Measurements from ENCODE around the gene AMH.

Gene AMH

GRCh38 chr19:2224754-2225349 lies 24.3 kb upstream of the AMH start:
- CTCF ChIA-PET, result interaction anchor here (0.8 to 1.2 kb wide), 3 partner anchors 11 to 69 kb away, joined by 3 read pairs; no protein-coding TSS in a partner anchor
- POLR2A ChIA-PET, result no interaction called here
- H3K4me3 ChIP-seq (ENCODE audit: low read depth, low read length), result no peak overlapping the region
- DNase-seq (ENCODE audit: low read depth, low spot score), result no peak
- no peak for TF ChIP-seq CTCF (IDR thresholded peaks at IDR 0.05; ENCODE audit: insufficient read depth, low read length, missing control alignments)

- ChIA-PET POLR2A (interaction anchor here (1.1 kb wide), 1 partner anchor 9 kb away, joined by 3 read pairs; no protein-coding TSS in a partner anchor), CTCF (interaction anchor here (1.0 to 1.3 kb wide), 3 partner anchors 12 to 70 kb away, joined by 3 to 4 read pairs (median 3); no protein-coding TSS in a partner anchor)
- H3K4me3 ChIP-seq (ENCODE audit: low read depth, low read length), result no peak overlapping the region
- DNase-seq (ENCODE audit: low read depth, low spot score), result no peak
- no peak for TF ChIP-seq CTCF (IDR thresholded peaks at IDR 0.05; ENCODE audit: insufficient read depth, low read length, missing control alignments)
Measured at GRCh38 chr19:2225415-2226050, 23.6 kb upstream of the AMH start.

- CTCF ChIA-PET, result interaction anchor here (1.3 kb wide), 1 partner anchor 70 kb away, joined by 4 read pairs; no protein-coding TSS in a partner anchor
- H3K4me3 ChIP-seq (ENCODE audit: low read depth, low read length), result no peak overlapping the region
- no peak for TF ChIP-seq CTCF (IDR thresholded peaks at IDR 0.05; ENCODE audit: insufficient read depth, low read length, missing control alignments)
- POLR2A ChIA-PET, result interaction anchor here (1.1 kb wide), 1 partner anchor 10 kb away, joined by 3 read pairs; no protein-coding TSS in a partner anchor
- DNase-seq (ENCODE audit: low read depth, low spot score), result no peak
Measured at GRCh38 chr19:2226051-2226839, 22.9 kb upstream of the AMH start.

GRCh38 chr19:2226840-2227360 lies 22.2 kb upstream of the AMH start:
- DNase-seq (ENCODE audit: low read depth, low spot score), result no peak
- no peak for TF ChIP-seq CTCF (IDR thresholded peaks at IDR 0.05; ENCODE audit: insufficient read depth, low read length, missing control alignments)
- POLR2A ChIA-PET, result interaction anchor here (1.1 kb wide), 1 partner anchor 11 kb away, joined by 3 read pairs; no protein-coding TSS in a partner anchor
- CTCF ChIA-PET, result interaction anchor here (1.3 kb wide), 1 partner anchor 71 kb away, joined by 4 read pairs; no protein-coding TSS in a partner anchor
- no peak overlapping the region for H3K4me3 ChIP-seq (ENCODE audit: low read depth, low read length)

- H3K4me3 ChIP-seq (ENCODE audit: low read depth, low read length), result no peak overlapping the region
- ChIA-PET POLR2A (interaction anchor here (1.0 kb wide), 1 partner anchor 32 kb away, joined by 4 read pairs; no protein-coding TSS in a partner anchor), CTCF (no interaction called here)
- no peak for DNase-seq (ENCODE audit: low read depth, low spot score)
- no peak for TF ChIP-seq CTCF (IDR thresholded peaks at IDR 0.05; ENCODE audit: insufficient read depth, low read length, missing control alignments)
Measured at GRCh38 chr19:2227415-2228156, 21.5 kb upstream of the AMH start.

Data from AG04449 (cell line).